WTC11 (cell line): ENCODE results near the gene NFE2L3. TPM values are rescaled to one million over a fixed set of nuclear protein-coding genes. Genes with fewer than 3 reads are reported as not detected.
"Not testable (repeated sequence)": the region's sequence is repeated elsewhere in the genome, so short reads cannot be mapped to it uniquely, and the experiment has no call there.

ENCODE experiments used
- ATAC-seq: fragments of 200-7000 bp; cut with Tn5 transposase; 2 replicates; pipeline ENCODE4 v1.10.0; 2021; ENCODE audit warnings: mild to moderate bottlenecking, moderate library complexity
- CTCF ChIA-PET: fragments of 300-600 bp; sonication (Branson Sonifier 250); formaldehyde crosslinking; loops from one replicate; lab custom pipeline; 2021; ENCODE audit warnings: antibody characterized with exemption; lab: Charles Lee
- POLR2A ChIA-PET: fragments of 350-600 bp; sonication (Branson Sonifier 250); formaldehyde crosslinking; loops from one replicate; lab custom pipeline; 2021; ENCODE audit warnings: antibody characterized with exemption; lab: Charles Lee
- DNase-seq: peaks from one replicate; pipeline ENCODE4 v3.0.0; 2021; ENCODE audit warnings: low spot score
- H3K27ac Mint-ChIP-seq: 2 replicates; pipeline ENCODE4 v1.8.0; 2021; ENCODE audit warnings: mixed read lengths
- H3K27me3 Mint-ChIP-seq: 2 replicates; pipeline ENCODE4 v1.8.0; 2021; ENCODE audit warnings: low read depth, mild to moderate bottlenecking, moderate library complexity, mixed read lengths
- H3K36me3 Mint-ChIP-seq: 2 replicates; pipeline ENCODE4 v1.8.0; 2021; ENCODE audit warnings: mixed read lengths
- H3K4me1 Mint-ChIP-seq: 2 replicates; pipeline ENCODE4 v1.8.0; 2022; ENCODE audit warnings: mixed read lengths
- H3K4me3 Mint-ChIP-seq: 2 replicates; pipeline ENCODE4 v1.8.0; 2021; ENCODE audit warnings: mild to moderate bottlenecking, moderate library complexity, mixed read lengths
- H3K9me3 Mint-ChIP-seq: 2 replicates; pipeline ENCODE4 v1.8.0; 2021; ENCODE audit warnings: mixed read lengths
- CREM ChIP-seq: sonication (generic); formaldehyde crosslinking; IDR thresholded peaks from 2 replicates; pipeline ENCODE4 v1.8.1; 2022; ENCODE audit warnings: mild to moderate bottlenecking, missing genetic modification reagents, moderate library complexity
- ELF4 ChIP-seq: sonication (generic); formaldehyde crosslinking; IDR thresholded peaks from 2 replicates; pipeline ENCODE4 v1.8.1; 2022; ENCODE audit warnings: low read depth, mild to moderate bottlenecking, moderate library complexity, missing genetic modification reagents
- ESRRA ChIP-seq: sonication (generic); formaldehyde crosslinking; IDR thresholded peaks from 2 replicates; pipeline ENCODE4 v1.8.1; 2022; ENCODE audit warnings: mild to moderate bottlenecking, missing genetic modification reagents, borderline replicate concordance
- FOXP1 ChIP-seq: sonication (generic); formaldehyde crosslinking; IDR thresholded peaks from 2 replicates; pipeline ENCODE4 v1.8.0; 2022; ENCODE audit warnings: missing genetic modification reagents, mild to moderate bottlenecking, moderate library complexity, borderline replicate concordance
- GRHL2 ChIP-seq: fragments of 250-450 bp; sonication (Bioruptor Pico); IDR thresholded peaks from 2 replicates; pipeline ENCODE4 v1.8.0; 2022; ENCODE audit warnings: mild to moderate bottlenecking, moderate library complexity; ENCODE audit not compliant: insufficient replicate concordance, severe bottlenecking
- GTF2I ChIP-seq: fragments of 250-450 bp; sonication (Bioruptor Pico); conservative IDR thresholded peaks from 2 replicates; pipeline ENCODE4 v1.4.0; 2021; ENCODE audit warnings: mild to moderate bottlenecking
- JUN ChIP-seq: sonication (generic); formaldehyde crosslinking; IDR thresholded peaks from 2 replicates; pipeline ENCODE4 v1.8.0; 2023; ENCODE audit warnings: mild to moderate bottlenecking, missing genetic modification reagents
- NR3C1 ChIP-seq: sonication (generic); formaldehyde crosslinking; conservative IDR thresholded peaks from 2 replicates; pipeline ENCODE4 v1.8.1; 2023; ENCODE audit warnings: low read depth, mild to moderate bottlenecking, missing genetic modification reagents
- PREB ChIP-seq: sonication (generic); formaldehyde crosslinking; IDR thresholded peaks from 2 replicates; pipeline ENCODE4 v1.8.1; 2022; ENCODE audit warnings: mild to moderate bottlenecking, missing genetic modification reagents, moderate library complexity, borderline replicate concordance
- RORB ChIP-seq: fragments of 250-450 bp; sonication (Bioruptor Pico); IDR thresholded peaks from 2 replicates; pipeline ENCODE4 v1.9.0; 2021; ENCODE audit warnings: mild to moderate bottlenecking
- ZNF121 ChIP-seq: sonication (generic); formaldehyde crosslinking; IDR thresholded peaks from 2 replicates; pipeline ENCODE4 v1.8.0; 2023; ENCODE audit warnings: missing genetic modification reagents
- ZNF138 ChIP-seq: sonication (generic); formaldehyde crosslinking; conservative IDR thresholded peaks from 2 replicates; pipeline ENCODE4 v1.8.1; 2022; ENCODE audit warnings: mild to moderate bottlenecking, moderate library complexity, missing genetic modification reagents
- ZNF219 ChIP-seq: sonication (generic); formaldehyde crosslinking; IDR thresholded peaks from 2 replicates; pipeline ENCODE4 v1.8.0; 2023; ENCODE audit warnings: missing genetic modification reagents, mild to moderate bottlenecking, borderline replicate concordance
- ZNF396 ChIP-seq: fragments of 250-450 bp; sonication (Bioruptor Pico); IDR thresholded peaks from 2 replicates; pipeline ENCODE4 v1.8.0; 2021; ENCODE audit warnings: mild to moderate bottlenecking, moderate library complexity, borderline replicate concordance
- ZSCAN18 ChIP-seq: fragments of 250-450 bp; sonication (Bioruptor Pico); IDR thresholded peaks from 2 replicates; pipeline ENCODE4 v2.1.2; 2022; ENCODE audit warnings: mild to moderate bottlenecking, moderate library complexity
- total RNA-seq: library from RNA; stranded (reverse); gene quantifications from 3 replicates; pipeline ENCODE4 v1.2.3, GENCODE V29; 2021
- TF ChIP-seq, protein P1 (sequence below): fragments of 200-600 bp; IDR thresholded peaks from 2 replicates; pipeline ENCODE4 v1.8.0; 2022; ENCODE audit warnings: antibody characterized with exemption
- TF ChIP-seq, protein P2 (sequence below): sonication (generic); formaldehyde crosslinking; IDR thresholded peaks from 2 replicates; pipeline ENCODE4 v1.8.0; 2023; ENCODE audit warnings: mild to moderate bottlenecking, missing genetic modification reagents
- TF ChIP-seq, protein P3 (sequence below): sonication (generic); formaldehyde crosslinking; IDR thresholded peaks from 2 replicates; pipeline ENCODE4 v1.8.0; 2022; ENCODE audit warnings: mild to moderate bottlenecking, missing genetic modification reagents
- TF ChIP-seq, protein P4 (sequence below): fragments of 250-450 bp; sonication (Bioruptor Pico); IDR thresholded peaks from 2 replicates; pipeline ENCODE4 v1.8.0; 2021; ENCODE audit warnings: mild to moderate bottlenecking

NFE2L3 gene
- total RNA-seq, 1 experiment from 2014 or later, result 66.8 TPM

DNA sequence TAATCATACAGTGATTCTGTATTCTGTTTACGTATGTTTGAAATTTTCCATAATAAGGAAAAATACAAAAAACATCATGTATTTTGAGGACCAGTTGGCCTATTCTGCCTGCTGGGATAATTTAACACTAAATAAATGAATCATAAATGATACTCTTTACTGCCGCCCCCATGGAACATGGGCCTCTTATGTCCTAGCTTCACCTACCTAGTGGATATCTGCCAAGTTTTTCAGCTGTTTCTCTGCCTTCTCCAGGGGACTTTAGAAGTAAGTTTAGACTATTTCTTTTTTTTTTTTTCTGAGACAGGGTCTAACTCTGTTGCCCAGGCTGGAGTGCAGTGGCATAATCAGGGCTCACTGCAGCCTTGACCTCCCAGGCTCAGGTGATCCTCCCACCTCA lies 10.4 kb downstream of the NFE2L3 start (continued):
- TF ChIP-seq, protein P1, sequence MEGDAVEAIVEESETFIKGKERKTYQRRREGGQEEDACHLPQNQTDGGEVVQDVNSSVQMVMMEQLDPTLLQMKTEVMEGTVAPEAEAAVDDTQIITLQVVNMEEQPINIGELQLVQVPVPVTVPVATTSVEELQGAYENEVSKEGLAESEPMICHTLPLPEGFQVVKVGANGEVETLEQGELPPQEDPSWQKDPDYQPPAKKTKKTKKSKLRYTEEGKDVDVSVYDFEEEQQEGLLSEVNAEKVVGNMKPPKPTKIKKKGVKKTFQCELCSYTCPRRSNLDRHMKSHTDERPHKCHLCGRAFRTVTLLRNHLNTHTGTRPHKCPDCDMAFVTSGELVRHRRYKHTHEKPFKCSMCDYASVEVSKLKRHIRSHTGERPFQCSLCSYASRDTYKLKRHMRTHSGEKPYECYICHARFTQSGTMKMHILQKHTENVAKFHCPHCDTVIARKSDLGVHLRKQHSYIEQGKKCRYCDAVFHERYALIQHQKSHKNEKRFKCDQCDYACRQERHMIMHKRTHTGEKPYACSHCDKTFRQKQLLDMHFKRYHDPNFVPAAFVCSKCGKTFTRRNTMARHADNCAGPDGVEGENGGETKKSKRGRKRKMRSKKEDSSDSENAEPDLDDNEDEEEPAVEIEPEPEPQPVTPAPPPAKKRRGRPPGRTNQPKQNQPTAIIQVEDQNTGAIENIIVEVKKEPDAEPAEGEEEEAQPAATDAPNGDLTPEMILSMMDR, result no peak
- no peak for TF ChIP-seq ESRRA (CRISPR knock-in tag)
- no peak for TF ChIP-seq ZNF138 (CRISPR knock-in tag)
- no peak for TF ChIP-seq ZNF219
- TF ChIP-seq RORB (CRISPR knock-in tag), result no peak
- no peak for TF ChIP-seq ZNF396 (CRISPR knock-in tag)
- TF ChIP-seq GTF2I, result no peak
- no peak for TF ChIP-seq PREB (CRISPR knock-in tag)
- TF ChIP-seq JUN, result no peak
- TF ChIP-seq GRHL2 (CRISPR knock-in tag), result no peak
- TF ChIP-seq, all 79 proteins: peak for 0

DNA sequence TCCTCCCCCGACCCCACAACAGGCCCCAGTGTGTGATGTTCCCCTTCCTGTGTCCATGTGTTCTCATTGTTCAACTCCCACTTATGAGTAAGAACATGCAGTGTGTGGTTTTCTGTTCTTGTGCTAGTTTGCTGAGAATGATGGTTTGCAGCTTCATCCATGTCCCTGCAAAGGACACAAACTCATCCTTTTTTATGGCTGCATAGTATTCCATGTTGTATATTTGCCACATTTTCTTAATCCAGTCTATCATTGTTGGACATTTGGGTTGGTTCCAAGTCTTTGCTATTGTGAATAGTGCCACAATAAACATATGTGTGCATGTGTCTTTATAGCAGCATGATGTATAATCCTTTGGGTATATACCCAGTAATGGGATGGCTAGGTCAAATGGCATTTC lies 11.8 kb downstream of the NFE2L3 start:
- DNase-seq, H3K4me3 Mint-ChIP-seq, H3K27me3 Mint-ChIP-seq, CTCF ChIA-PET, H3K27ac Mint-ChIP-seq, POLR2A ChIA-PET, ATAC-seq: not testable (repeated sequence)
- H3K36me3 Mint-ChIP-seq, result peaks cover 26% of the 10 kb centered on the region
- peaks cover 13% of the 10 kb centered on the region for H3K9me3 Mint-ChIP-seq
- H3K4me1 Mint-ChIP-seq, result peaks cover 62% of the 10 kb centered on the region

DNA sequence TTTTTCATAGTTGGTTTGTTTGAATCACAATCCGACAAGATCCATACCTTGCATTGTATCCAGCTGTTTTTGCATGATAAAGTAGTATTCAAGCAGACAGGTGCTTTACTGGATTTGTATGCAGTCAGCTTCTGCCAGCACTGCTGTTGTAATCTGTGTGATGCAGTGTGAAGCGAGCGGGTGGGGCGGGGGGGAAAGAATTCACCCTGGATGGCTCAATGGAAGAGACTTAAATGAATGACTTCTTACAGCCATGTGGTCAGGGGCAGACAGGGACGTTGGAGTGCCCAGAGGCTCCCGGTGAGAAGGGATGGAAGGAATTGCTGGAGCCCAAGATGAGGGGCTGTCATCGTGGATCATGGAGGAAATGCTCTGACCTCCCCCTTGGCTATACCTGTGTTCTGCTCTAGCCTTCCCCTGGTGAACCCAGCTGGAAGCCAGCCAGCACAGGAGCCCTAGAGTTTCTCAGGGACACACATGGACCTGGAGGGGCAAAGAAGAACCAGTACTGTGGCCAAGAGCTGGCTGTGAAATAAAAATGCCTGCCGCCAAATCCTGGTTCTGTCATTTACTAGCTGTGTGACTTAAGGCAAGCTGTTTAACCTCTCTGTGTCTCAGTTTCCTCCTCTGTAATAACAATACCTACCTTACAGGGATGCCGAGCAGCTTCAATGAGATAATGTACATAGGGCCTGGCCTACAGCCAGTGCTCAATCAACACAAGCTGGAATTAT lies 14.1 kb downstream of the NFE2L3 start:
- H3K9me3 Mint-ChIP-seq, result peaks cover 13% of the 10 kb centered on the region
- peak overlapping the region; percentile 76 for H3K27ac Mint-ChIP-seq
- peaks cover 37% of the 10 kb centered on the region for H3K36me3 Mint-ChIP-seq
- no peak for DNase-seq
- TF ChIP-seq GTF2I (no peak), FOXP1 (CRISPR knock-in tag) (no peak), CREM (CRISPR knock-in tag) (no peak), ELF4 (no peak), NR3C1 (CRISPR knock-in tag) (no peak), ZNF121 (CRISPR knock-in tag) (no peak), ZSCAN18 (CRISPR knock-in tag) (no peak)
- TF ChIP-seq, protein P2, sequence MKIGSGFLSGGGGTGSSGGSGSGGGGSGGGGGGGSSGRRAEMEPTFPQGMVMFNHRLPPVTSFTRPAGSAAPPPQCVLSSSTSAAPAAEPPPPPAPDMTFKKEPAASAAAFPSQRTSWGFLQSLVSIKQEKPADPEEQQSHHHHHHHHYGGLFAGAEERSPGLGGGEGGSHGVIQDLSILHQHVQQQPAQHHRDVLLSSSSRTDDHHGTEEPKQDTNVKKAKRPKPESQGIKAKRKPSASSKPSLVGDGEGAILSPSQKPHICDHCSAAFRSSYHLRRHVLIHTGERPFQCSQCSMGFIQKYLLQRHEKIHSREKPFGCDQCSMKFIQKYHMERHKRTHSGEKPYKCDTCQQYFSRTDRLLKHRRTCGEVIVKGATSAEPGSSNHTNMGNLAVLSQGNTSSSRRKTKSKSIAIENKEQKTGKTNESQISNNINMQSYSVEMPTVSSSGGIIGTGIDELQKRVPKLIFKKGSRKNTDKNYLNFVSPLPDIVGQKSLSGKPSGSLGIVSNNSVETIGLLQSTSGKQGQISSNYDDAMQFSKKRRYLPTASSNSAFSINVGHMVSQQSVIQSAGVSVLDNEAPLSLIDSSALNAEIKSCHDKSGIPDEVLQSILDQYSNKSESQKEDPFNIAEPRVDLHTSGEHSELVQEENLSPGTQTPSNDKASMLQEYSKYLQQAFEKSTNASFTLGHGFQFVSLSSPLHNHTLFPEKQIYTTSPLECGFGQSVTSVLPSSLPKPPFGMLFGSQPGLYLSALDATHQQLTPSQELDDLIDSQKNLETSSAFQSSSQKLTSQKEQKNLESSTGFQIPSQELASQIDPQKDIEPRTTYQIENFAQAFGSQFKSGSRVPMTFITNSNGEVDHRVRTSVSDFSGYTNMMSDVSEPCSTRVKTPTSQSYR, result no peak
- TF ChIP-seq, protein P3, sequence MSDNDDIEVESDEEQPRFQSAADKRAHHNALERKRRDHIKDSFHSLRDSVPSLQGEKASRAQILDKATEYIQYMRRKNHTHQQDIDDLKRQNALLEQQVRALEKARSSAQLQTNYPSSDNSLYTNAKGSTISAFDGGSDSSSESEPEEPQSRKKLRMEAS (CRISPR knock-in tag), result no peak
- TF ChIP-seq, protein P4, sequence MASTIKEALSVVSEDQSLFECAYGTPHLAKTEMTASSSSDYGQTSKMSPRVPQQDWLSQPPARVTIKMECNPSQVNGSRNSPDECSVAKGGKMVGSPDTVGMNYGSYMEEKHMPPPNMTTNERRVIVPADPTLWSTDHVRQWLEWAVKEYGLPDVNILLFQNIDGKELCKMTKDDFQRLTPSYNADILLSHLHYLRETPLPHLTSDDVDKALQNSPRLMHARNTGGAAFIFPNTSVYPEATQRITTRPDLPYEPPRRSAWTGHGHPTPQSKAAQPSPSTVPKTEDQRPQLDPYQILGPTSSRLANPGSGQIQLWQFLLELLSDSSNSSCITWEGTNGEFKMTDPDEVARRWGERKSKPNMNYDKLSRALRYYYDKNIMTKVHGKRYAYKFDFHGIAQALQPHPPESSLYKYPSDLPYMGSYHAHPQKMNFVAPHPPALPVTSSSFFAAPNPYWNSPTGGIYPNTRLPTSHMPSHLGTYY (CRISPR knock-in tag), result no peak
- POLR2A ChIA-PET, result interaction anchor here (0.9 to 1.6 kb wide), 2 partner anchors 8 to 15 kb away, joined by 3 read pairs; no protein-coding TSS in a partner anchor
- no peaks in the 10 kb centered on the region for H3K27me3 Mint-ChIP-seq
- CTCF ChIA-PET, result interaction anchor here (0.7 to 1.9 kb wide), 5 partner anchors 9 to 76 kb away, joined by 3 to 7 read pairs (median 4); partner anchors contain the start of gene NFE2L3
- peaks cover 54% of the 10 kb centered on the region for H3K4me1 Mint-ChIP-seq
- ATAC-seq, result peak; percentile 32; the same call in 1 of the 2 replicates
- no peak overlapping the region for H3K4me3 Mint-ChIP-seq
